Ishikawa (cell line): ENCODE results near the gene MIPOL1.

Experiments used
- CEBPB ChIP-seq: IDR thresholded peaks from 2 replicates; pipeline ENCODE4 v1.6.1; 2012
- EP300 ChIP-seq: IDR thresholded peaks from 2 replicates; pipeline ENCODE4 v1.6.1; 2012; ENCODE audit warnings: borderline replicate concordance
- MAX ChIP-seq: IDR thresholded peaks from 2 replicates; pipeline ENCODE4 v1.6.1; 2012
- REST ChIP-seq: IDR thresholded peaks from 2 replicates; pipeline ENCODE4 v1.6.1; 2012; ENCODE audit warnings: low read depth, mild to moderate bottlenecking
- TAF1 ChIP-seq: IDR thresholded peaks from 2 replicates; pipeline ENCODE4 v1.6.1; 2012; ENCODE audit warnings: low read depth, mild to moderate bottlenecking

GRCh38 chr14:37406095-37406494, 208.4 kb downstream of the MIPOL1 start:
- TF ChIP-seq TAF1, result no peak
- no peak for TF ChIP-seq EP300
- no peak for TF ChIP-seq MAX
- no peak for TF ChIP-seq REST
- no peak for TF ChIP-seq CEBPB
